NCI-H2107 (cell line): ENCODE measurements around the gene MICB.
"Not testable (repeated sequence)": the region's sequence is repeated elsewhere in the genome, so short reads cannot be mapped to it uniquely, and the experiment has no call there.

ENCODE experiments used
- DNase-seq: peaks from one replicate; lab custom pipeline; 2025; lab: John Stamatoyannopoulos, UW

The MICB gene

DNA sequence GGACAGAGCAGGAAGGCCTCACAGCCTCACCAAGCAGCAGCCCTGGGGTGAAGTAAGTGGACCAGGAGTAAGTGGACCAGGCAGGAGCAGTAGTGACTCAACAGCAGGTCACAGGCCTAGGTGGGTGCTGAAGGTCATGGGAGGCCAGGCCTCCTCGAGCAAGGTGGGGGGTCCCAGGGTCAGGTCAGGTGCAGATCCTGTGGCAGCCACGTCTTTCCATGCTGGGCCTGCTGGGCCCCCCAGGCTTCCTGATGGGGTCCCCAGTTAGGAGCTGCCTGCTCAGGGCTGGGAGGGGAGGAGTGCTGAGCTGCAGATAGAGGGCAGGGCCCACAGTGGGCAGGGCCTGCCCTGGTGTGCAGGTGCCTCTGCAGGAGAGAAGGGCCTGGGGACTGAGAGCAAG, 11.1 kb downstream of the MICB start:
- DNase-seq: not testable (repeated sequence)

- no peak for DNase-seq
These were observed 12.1 kb downstream of the MICB start for GRCh38 chr6:31510007-31510406.

DNA sequence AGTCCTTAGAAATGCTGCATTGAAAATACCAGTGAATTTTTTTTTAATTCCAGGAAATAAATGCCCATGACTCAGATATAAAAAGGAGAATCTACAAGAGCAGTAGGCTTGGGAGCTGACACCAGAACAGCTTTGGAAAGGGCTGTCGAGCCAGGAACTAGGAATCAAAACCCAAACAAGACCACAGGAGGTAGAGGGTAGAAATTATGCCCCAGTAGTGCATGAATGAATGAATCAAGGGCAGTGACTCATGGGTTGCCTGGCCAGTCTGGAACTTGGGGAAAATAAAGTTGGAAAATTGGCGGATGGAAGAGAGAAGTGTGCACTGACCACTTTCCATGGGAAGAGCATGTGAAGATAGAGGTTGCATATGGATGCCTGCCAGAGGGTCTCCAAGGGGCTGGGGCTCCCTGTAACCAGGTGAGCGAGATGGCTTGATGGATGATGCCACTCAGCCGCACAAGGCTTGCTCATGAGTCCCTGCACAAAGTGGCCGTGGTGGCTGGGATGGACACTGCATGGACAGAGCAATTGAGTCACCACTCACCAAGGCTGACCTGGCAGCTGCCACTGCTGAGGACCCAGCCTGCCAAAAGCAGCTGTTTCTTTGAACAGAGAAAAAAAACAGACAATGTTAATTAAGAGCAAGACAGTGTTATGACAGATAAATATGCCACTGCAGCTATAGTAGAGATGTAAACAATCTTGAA, 15.7 kb downstream of the MICB start:
- DNase-seq: no peak

- DNase-seq: no peak
These were observed 23.9 kb downstream of the MICB start for GRCh38 chr6:31521835-31522234.

DNA sequence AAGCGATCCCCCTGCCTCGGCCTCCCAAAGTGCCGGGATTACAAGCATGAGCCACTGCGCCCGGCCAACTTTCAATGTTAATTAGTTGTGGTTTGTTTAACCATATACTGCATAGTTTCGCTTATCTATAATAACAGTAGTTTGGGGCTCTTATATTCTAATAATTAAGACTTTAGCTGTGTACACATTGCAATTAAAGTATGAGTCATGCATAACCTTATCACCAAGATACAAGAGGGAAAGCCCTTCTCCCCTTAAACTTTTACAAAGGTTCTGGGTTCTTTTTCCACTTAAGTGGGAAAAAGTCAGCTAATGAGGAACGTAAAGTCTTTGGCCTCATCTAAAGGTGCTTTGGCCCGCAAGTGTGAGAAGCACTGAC, 27.6 kb downstream of the MICB start:
- no peak for DNase-seq

DNA sequence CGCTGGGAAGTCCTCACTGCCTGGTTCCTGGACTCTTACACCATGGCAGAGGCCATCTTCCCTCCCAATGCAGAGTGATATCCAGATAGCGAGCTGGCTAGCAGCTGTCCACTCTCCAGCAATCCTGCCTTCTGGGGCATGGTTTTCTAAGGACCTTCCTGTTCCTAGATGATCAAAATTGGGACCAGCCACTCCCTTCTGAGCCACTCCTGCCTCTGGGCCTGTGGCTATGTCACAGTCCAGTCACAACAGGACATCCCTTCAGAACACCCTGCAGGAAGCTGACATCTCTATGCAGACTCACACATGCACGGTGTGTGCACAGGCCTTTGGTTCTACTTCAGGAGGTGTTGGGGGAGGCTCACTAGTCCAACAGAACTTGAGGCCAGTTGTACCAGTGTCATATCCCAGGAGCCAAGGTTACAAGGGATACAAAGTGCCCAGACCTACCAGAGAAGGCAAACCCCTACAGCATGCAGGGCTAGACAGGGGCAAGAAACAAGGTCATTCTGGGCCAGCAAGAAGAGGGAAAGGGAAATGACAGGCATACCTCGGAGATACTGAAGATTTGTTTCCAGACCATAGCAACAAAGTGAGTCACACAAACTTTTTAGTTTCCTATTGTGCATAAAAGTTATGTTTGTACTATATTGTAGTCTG, 28.1 kb downstream of the MICB start:
- DNase-seq: no peak

GRCh38 chr6:31528307-31528777, 30.4 kb downstream of the MICB start:
- DNase-seq: no peak

DNA sequence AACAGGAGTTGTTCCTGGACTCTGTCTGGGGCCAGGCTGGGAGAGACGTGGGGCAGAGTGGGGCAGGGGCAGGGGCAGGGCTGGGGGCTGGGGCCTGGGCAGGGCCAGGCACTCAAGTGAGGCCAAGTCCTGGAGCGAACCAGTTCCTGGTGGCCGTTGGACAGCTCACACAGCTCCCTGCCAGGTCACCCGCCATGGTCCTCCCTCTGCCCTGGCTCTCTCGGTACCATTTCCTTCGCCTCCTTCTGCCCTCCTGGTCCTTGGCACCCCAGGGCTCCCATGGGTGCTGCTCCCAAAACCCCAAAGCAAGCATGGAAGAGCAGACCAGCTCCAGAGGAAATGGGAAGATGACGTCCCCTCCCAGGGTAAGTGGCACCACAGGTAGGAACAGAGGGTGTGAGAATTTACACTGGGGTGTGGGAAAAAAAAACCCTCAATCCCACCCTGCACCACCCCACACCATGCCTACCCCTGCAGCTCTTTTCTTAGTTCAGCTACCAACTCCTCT, 30.9 kb downstream of the MICB start, which contains the start of gene MCCD1:
Gene MCCD1 (plus strand): TSS at position 142 of the 508 bp plus-strand sequence. CDS start 53 bp downstream, at position 195.
- no peak for DNase-seq

DNA sequence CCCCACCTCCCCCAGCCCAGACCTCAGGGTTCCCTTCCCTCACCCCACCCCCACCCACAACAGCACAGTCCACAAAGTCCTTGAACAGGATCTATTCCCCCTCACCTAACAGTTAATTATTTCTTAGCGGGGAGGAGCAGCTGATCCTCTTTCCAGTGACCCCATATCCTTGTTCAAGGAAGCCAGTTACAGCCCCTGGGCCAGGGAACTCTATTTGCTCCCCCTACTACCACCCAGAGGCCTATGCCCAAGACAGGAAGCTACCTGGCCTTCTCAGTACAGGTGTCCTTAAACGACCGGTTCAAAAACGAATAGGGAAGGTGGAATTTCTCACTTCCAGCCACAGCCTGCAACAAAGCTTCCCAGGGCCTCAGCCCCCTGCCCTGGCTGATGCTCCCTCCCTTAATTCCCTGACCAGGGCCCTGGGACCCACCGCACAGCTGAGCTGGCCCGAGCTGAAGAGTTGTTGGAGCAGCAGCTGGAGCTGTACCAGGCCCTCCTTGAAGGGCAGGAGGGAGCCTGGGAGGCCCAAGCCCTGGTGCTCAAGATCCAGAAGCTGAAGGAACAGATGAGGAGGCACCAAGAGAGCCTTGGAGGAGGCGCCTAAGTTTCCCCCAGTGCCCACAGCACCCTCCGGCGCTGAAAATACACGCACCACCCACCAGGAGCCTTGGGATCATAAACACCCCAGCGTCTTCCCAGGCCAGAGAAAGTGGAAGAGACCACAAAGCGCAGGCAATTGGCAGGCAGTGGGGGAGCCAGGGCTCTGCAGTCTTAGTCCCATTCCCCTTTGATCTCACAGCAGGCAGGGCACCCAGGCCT, 31.6 kb downstream of the MICB start:
- no peak for DNase-seq

DNA sequence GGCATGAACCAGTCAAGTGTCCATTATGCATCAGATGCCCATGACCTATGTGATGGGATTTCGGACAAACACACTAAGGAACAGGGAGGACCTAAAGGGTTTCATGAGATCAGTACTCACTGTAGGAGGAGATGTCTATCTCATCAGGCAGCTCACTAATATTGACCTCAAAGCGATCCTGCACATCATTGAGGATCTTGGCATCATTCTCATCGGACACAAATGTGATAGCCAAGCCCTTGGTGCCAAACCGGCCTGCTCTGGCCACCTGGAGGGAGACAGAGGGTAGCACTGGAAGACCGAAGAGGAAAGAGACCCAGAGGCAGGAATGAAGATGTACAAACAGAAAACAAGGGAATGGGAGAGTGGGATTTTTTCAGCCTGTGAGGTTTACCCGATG, 32.7 kb downstream of the MICB start:
- DNase-seq: no peak

DNA sequence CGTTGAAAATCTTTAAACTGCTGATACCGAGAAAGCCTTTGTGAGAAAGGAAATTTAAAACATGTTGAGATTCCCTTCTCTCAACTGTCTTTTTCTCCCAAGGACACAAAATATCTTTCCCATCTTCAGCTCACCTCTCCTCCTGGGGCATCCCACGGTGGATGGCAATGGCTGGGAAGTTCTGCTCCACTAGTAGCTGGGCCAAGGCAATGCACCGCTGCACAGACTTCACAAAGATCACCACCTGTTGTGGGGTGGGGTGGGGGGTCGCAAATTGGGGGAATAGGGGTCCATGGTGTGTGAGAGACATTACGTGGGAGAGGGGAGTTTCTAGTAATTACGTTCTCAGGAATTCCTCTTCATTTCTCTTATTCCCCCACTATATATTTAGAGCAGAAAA, 33.2 kb downstream of the MICB start:
- no peak for DNase-seq

GRCh38 chr6:31531771-31532643, 34.1 kb downstream of the MICB start:
- DNase-seq: no peak

- DNase-seq: no peak
These were observed 34.9 kb downstream of the MICB start for GRCh38 chr6:31532644-31533454.

DNA sequence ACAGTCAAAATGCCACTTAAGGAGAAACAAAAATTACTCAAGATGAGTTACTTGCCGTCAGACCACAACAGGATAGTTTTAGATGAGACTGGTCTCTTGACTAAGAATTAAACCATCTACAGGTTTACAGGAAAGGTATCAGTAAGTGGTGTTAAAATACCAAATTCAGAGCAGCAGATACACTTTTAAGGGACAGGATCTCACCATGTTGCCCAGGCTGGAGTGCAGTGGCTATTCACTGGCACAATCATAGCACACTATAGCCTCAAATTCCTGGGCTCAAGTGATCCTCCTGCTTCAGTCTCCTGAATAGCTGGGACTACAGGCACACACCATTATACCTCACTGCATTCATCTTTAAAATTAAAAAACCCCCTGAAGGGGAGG, 35.5 kb downstream of the MICB start:
- DNase-seq: no peak

GRCh38 chr6:31534011-31534410, 36.1 kb downstream of the MICB start:
- no peak for DNase-seq

DNA sequence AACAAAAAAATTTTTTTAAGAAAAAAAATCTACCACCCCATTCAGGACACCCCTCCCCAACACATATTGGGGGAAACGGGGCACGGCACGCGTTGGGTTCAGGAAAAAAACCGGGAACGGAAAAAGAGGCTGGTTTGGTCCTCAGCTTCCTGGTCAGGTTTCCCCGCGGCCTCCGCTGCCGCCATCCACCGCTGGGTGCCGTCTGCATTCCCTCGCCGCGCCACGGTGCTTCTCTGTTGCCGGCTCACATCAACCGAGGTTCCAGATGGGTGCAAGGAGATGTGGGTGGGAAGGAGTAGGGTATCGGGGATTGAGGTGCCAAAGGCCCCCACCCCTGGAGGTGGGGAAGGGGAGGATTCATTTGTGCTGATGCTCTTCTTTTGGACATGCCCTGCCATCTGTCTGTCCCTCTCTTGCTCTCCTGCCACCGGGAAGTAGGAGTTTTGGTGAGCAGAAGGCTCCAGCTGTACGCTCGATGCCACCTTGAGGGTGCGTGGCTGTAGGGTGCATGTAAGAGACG, 36.6 kb downstream of the MICB start:
- no peak for DNase-seq

GRCh38 chr6:31535538-31536324, 37.8 kb downstream of the MICB start:
- DNase-seq: no peak

DNA sequence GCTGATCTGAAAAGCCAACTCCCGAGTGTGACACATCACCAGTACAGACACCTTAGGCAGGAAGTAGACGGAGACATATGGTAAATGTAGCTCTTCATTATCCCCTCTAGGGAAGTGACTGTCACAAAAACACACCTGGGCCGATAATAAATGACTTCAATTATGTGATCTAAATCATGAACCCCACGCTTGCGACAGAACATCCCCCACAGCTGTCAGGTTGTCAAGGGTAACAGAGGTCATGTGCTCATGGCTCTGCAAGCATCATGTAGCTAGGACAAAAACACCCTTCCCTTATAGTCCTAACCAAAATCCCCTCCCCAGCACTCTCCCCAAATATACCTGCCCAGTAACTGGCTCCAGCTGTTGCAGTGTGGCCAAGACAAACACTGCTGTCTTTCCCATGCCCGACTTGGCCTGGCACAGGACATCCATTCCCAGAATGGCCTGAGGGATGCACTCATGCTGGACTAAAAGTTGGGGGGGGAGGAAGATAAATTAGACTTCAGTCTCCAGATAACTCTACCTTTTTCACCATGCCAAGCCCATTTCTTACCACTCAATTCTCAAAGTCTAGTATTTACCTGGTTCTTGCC, 41.0 kb downstream of the MICB start:
- no peak for DNase-seq

GRCh38 chr6:31540640-31541039, 42.7 kb downstream of the MICB start:
- DNase-seq: no peak
